ENCODE measurements around the gene IRF8.

- TF ChIP-seq POLR2AphosphoS5 (IDR thresholded peaks at IDR 0.05; ENCODE audit: low read depth, low read length) (no peak), SIN3A (IDR thresholded peaks at IDR 0.05; ENCODE audit: borderline replicate concordance, insufficient read depth, low read length) (no peak), TAF1 (IDR thresholded peaks at IDR 0.05; ENCODE audit: borderline replicate concordance, insufficient read depth, low read length) (no peak), REST (IDR thresholded peaks at IDR 0.05; ENCODE audit: insufficient read depth in 1 of 2, low read depth in 2 of 2, low read length in 2 of 2) (no peak)
Measured at GRCh38 chr16:85924675-85925074, 25.7 kb downstream of the IRF8 start.
